GM15510 (cell line): Measurements from ENCODE around the gene DNAJC5.
A peak's percentile ranks its signal among the peaks of the same experiment; 100 is the strongest.

Source experiments
- POLR2A ChIP-seq: IDR thresholded peaks from 3 replicates; pipeline ENCODE4 v1.6.1; 2011; ENCODE audit warnings: borderline replicate concordance; ENCODE audit not compliant: insufficient read length; ENCODE audit errors: extremely low read depth

The DNAJC5 gene

DNA sequence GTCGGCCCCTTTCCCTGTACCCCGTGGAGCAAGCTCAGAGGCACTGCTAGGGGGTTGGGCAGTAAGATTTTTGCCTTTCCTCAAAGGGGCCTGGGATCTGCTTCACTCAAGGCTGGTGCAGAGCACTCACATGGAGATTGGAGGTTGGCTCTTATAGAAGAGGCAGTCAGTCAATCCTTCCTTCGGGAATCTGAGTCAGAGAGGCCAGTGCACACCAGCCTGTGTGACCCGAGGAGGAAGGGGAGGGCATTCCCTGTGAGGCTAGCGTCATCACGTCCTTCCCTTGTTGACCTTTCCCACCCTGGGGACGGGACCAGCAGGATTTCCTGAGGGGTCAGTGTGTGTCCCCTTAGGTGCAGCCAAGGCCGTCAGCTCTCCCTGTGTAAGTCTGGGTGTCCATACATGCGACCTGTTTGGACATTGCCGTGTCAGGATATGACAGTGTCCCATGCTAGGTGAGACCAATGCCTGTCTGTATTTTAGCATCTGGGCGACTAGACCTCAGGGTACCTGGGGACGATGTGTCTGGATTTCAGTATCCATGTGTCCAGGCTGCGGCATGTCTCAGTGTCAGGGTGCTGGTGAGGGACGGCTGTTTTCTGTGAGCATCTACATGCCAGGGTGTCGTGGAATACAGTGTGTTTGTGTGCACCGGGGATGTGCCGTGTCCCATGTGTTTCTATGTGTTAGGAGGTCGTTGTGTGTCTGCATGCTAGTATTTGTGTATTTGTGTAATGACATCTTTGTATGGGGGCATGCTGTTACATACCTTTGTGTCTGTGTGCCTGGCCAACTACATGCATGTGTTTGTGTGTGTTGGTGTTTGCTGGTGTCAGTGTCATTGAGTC lies 77.6 kb downstream of the DNAJC5 start:
- TF ChIP-seq POLR2A, result no peak

DNA sequence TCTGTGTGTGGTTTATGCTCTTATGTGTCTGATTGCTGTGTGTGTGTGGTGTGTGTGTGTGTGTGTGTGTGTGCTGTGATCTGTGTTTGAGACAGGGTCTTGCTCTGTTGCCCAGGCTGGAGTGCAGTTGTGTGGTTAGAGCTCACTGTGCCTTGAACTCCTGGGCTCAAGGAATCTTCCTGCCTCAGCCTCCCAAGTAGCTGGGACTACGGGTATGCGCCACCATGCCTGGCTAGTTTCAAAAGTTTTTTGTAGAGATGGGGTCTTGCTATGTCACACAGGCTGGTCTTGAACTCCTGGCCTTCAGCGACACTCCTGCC lies 78.2 kb downstream of the DNAJC5 start:
- TF ChIP-seq POLR2A, result no peak

- TF ChIP-seq POLR2A, result no peak
Observed at GRCh38 chr20:63973636-63974401, 78.9 kb downstream of the DNAJC5 start.

DNA sequence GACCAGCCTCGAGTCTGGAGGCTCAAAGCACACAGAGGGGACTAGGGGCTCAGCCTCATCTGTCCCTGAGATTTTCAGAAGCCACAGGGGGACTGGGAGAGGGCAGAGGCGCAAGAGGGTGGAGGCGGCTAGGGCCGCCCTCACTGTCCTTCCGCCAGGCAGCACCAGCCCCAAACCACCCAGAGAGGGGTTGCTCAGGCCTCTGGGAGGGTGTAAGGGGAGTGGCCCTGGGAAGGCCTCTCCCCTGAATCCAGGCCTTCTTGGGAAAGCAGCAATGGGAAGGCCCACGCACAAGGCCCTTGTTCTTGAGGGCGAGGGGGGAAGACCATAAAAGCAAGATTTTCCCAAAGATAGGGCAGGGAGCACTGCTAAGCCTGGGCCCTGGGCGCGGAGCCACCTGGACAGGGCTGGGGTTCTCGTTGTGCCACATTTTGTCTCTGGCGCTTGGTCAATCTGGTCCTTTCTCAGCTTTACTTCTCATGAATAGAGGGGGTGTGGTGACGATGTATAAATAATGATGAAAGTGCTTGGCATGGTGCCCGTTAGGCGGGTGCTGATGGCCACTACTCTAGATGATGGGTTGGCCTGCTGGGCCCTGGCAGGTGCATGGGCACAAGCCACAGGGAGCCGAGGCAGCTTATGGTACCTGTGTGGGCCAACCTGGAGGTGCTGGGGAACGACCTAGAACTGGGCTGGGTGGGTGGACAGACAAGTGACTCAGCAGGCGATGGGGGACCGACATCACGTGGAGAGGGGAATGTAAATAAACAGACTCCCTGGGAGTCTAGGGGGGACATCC lies 79.7 kb downstream of the DNAJC5 start:
- no peak for TF ChIP-seq POLR2A

DNA sequence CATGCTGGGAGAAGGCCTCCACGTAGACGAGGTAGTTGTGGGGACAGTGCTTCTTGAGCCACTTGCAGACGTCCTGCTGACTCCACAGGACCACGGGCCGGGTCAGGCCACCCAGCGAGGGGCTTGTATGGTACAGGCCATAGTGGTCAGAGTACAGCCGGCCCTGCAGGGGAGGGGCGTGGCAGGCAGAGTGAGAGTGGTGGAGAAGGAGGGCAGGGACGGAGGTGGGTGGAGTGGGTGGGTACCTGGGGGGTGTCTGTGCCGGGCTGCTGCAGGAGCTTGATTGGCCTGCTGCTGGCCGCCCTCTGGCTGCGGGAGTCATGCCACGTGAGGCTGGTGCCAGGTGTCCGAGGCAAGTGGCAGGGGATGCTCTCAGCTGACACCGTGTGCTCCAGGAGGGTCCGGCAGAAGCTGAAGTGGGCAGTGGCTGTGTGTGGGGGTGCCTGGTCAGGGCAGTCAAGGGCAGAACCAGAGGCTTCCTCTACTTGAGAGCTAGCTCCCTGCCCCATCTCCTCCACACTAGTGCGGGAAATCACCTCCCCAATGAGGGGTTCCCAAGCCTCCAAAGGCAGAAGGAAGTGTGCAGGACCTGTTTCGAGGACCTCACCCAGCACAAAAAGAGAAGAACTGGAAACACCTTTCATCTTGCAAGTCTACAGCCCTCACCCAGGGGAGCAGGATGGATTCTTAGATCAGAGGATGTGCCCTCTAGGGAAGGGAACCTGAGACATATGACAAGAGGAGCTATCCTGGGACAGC lies 82.2 kb downstream of the DNAJC5 start:
- no peak for TF ChIP-seq POLR2A

DNA sequence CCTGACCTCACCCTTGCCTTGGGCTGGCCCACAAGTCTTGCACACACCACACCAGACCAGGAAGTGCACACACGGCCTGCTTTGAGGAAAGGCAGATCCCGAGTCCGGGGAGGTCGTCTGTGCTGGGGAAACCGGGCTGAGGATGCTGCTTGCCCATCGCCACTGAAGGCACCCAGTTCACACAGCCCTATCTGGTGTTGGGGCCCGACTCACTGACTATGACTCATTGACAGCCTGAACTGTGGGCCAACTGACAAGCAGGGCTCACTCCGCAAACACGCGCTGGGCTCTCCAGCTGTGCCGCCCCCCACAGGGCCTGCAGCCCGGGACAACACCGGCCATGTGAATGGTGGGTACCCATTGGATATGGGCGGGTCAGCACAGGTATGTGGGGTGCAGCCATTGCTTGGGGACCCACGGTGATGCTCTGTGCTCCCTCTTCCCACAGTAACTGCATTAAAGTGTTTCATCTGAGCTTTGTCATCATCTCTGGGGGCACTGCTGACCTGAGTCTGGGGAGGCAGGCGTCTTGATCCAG lies 82.9 kb downstream of the DNAJC5 start:
- TF ChIP-seq POLR2A, result no peak

DNA sequence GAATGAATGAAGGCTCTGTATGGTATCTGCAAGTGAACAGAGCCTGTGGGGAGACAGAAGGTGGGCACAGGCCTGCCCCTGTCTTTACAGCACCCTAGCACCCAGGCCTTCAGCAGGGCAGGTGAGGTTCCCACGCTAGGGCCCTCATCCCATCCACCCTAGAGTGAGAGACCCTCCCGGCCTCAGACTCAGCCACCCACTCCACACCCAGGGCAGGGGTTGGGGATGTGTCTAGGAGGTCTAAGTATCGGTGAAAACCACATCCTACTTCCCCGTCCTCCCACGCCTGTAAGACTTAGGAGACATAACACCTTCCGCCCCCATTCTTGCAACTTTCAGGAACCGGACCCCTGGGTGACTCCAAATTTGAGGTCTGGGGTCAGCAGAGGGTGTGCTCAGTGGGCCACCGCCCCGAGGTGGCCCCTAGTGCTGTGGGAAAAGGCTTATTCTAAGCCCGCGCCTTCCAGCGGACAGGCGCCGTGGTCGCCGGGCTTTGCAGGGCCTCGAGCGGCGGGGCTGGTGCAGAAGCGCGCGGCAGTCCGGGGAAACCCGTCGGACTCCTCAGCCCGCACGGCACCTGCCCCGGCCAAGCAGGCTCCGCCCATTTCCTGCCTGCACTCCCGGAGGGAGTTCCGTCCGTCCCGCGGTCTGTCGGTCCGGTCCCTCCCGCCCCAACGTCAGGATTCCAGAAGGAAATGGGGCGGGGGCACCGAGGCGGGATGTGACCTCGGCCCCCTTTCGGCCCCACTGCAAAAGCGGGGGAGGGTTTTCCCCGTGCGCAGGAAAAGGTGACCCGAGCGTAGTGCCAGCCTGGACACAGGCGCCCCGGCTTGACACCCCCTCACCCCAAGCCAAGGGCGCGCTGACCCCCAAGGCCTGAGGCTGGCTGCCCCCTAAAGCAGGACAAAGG lies 83.6 kb downstream of the DNAJC5 start:
- TF ChIP-seq POLR2A, result peak; percentile 44

DNA sequence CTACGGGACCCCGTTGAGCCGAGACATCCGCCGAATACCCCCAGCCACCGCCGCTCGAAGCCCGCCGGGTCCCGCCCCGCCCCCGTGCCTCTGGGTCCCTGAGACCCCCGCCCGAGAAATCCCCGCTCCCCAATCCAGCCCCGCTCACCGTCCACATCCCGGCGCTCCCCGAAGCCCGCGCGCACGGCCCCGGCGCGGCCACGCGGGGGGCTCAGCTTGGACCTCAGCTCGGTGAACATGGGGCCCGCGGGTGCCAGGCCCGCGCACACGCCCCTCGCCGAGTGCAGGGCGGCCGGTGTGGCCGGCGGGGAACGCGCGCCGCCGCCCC lies 84.3 kb downstream of the DNAJC5 start:
- no peak for TF ChIP-seq POLR2A

- TF ChIP-seq POLR2A, result peak; percentile 36
Observed at GRCh38 chr20:63979557-63980316, 84.8 kb downstream of the DNAJC5 start, which contains the start of gene SAMD10. TSS of gene SAMD10 (minus strand) at chr20:63979642. CDS start at chr20:63979467, 175 bp downstream.

DNA sequence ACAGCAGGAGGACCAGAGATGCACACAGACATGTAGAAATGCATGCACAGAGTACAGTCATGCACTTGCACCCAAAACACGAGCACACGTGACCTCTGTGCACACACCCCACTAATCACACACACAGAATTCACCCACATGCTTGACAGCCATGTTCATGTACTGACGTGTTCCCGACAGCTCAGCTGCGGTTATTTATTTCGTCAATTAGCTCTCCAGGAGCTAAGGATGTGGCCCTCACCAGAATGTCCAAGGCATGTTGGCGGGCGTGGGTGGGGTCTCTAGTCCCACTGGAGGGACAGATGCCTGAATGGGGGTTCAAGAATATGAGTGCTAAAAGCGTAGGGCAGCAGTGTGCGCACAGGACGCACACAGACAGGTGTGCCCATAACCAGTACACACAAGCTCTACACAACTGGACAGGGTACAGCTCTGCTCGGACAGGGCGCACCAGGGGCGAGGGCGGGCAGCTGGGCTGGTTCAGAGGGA lies 85.4 kb downstream of the DNAJC5 start:
- no peak for TF ChIP-seq POLR2A

DNA sequence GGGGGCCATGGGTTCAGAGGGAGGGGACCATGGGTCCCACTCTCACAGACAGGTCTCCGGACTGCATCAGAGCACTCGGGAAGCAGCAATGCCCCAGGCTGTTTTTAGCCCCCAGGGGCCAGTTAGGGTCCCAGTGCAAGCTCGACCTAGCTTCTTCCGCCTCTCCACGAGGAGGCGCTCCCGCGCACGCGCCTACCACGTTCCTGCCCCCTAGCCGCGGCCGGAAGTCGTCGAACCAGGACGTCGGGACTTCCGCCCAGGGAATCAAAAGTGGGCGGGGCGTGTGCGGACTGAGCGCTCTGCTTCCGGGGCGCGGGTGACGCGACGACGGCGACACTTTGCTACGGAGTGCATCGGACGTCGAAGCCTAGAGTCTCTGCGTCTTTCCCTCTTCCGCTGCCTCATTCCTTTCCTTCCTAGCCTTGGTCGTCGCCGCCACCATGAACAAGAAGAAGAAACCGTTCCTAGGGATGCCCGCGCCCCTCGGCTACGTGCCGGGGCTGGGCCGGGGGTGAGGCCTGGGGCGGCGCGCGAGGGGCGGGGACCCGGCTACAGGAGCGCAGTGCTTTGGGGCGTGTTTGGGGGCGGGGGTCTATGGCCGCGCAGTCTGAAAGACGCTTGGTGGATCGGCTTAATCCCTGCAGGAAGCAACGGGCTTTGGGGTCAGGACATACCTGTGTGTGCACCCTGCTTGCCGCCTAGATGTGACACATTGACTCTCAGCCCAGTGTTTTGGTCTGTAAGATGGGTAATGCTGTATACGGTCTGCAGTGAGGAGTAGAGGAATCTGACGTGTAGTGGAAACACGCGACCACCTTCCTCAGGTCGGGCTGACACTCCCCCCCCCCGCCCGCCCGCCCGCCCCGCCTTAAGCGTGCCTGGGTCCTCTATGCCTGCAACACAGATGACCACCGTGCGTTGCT lies 86.1 kb downstream of the DNAJC5 start, which contains the start of gene PRPF6:
Gene PRPF6 (plus strand): TSS at position 327 of the 923 bp plus-strand sequence. CDS start 114 bp downstream, at position 441.
- peak; percentile 70 for TF ChIP-seq POLR2A
